ENCODE measurements around the gene UBALD2.

The UBALD2 gene

DNA sequence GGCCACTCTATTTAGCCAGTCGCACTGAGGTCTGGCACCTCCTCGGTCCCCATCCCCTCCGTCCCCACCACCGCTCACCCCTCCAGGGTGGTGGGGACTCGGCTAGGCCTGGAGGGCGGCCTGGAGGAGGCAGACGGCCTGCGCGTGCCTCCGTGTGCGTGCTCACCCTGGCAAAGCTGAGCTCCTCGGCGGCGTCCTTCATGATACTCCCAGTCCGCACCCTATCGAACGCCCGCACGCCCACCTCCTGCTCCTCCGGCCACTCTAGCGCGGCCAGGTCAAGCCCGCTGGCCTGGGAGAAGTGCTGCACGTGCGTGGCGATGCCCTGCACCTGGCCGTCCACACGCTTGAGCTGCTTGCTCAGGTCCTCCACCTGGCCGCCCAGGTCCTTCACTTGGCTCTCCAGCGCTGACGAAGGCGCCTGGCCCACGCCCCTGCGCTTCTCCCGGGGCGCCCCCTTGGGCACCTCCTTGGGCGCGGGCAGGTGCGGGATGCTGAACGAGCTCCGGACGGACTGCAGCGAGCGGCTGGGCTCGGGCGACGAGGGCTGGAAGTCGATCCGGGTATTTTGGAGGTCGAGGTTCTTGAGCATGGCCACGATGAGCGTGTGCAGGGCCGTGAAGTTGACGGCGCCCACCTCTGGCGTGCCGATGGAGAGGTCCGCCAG, 42.3 kb downstream of the UBALD2 start:
- TF ChIP-seq, protein P1, sequence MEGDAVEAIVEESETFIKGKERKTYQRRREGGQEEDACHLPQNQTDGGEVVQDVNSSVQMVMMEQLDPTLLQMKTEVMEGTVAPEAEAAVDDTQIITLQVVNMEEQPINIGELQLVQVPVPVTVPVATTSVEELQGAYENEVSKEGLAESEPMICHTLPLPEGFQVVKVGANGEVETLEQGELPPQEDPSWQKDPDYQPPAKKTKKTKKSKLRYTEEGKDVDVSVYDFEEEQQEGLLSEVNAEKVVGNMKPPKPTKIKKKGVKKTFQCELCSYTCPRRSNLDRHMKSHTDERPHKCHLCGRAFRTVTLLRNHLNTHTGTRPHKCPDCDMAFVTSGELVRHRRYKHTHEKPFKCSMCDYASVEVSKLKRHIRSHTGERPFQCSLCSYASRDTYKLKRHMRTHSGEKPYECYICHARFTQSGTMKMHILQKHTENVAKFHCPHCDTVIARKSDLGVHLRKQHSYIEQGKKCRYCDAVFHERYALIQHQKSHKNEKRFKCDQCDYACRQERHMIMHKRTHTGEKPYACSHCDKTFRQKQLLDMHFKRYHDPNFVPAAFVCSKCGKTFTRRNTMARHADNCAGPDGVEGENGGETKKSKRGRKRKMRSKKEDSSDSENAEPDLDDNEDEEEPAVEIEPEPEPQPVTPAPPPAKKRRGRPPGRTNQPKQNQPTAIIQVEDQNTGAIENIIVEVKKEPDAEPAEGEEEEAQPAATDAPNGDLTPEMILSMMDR (IDR thresholded peaks at IDR 0.05; ENCODE audit: insufficient read depth, missing control alignments): no peak
- FAIRE-seq: no peak

DNA sequence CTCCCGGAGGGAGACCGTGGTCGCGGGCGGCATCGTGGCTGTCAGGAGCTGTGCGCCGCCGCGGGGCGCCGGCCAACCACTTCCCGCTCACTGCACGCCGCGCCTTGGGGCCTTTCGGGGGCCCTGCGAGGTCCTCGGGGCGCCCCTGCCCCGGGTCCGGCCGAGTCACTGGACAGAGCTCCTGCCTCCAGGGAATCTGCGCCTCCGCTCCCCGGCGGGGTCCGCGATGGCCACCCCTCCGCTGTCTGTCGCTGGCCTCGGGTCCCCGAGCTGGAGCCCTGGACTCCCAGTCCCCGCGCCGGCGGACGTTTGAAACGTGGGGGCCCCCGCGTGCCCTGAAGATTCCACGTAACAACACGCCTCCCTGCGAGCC, 42.8 kb downstream of the UBALD2 start, which contains the start of gene QRICH2:
TSS of gene QRICH2 (minus strand) at position 311 of the 373 bp plus-strand sequence. CDS start at position 33, 278 bp downstream.
- FAIRE-seq: no peak
- TF ChIP-seq, protein P1 (IDR thresholded peaks at IDR 0.05; ENCODE audit: insufficient read depth, missing control alignments): no peak
- no peak for DNase-seq (ENCODE audit: insufficient read length, low spot score)

More for the DNA sequence above, 42.3 kb downstream of the UBALD2 start:
- no peak for DNase-seq (ENCODE audit: insufficient read length, low spot score)

DNA sequence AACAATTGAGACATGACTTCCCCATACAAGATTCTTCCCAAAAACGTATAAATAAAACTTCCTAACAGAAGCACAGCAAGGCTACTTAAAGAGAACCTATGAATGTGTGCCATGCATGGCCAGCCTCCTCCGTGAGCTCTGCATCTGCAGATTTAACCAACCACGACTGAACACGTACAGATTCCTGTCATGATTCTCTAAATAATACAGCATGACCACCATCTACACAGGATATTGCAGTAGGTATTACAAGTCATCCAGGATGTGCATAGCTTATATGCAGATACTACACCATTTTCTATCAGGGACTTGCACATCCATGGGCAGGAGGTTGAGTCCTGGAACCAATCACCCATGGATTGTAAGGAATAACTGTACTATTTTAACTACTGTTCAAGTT, 44.3 kb downstream of the UBALD2 start:
- FAIRE-seq: no peak
- TF ChIP-seq, protein P1 (IDR thresholded peaks at IDR 0.05; ENCODE audit: insufficient read depth, missing control alignments): no peak

DNA sequence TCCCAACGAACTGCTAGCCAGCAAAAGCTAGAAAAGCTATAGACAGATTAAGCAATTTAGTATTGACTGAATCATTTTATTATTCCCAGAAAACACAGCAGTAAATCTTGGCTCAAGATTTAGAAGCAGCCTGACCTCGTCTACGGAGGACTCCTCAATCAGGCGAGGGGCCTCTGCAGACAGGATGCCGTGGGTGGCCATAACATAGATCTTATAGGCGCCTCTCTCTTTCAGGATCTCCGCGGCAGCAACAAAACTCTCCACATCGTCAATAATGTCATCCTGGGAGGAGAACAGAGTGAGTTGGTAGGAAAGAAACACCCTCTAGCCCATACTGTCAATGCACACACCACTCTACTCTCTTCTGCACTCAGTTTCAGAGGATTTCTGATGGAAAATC, 47.6 kb downstream of the UBALD2 start:
- FAIRE-seq (no peak), DNase-seq (ENCODE audit: insufficient read length, low spot score) (no peak)
- TF ChIP-seq, protein P1 (IDR thresholded peaks at IDR 0.05; ENCODE audit: insufficient read depth, missing control alignments): no peak

More for the DNA sequence above, 44.3 kb downstream of the UBALD2 start:
- DNase-seq (ENCODE audit: insufficient read length, low spot score): no peak

DNA sequence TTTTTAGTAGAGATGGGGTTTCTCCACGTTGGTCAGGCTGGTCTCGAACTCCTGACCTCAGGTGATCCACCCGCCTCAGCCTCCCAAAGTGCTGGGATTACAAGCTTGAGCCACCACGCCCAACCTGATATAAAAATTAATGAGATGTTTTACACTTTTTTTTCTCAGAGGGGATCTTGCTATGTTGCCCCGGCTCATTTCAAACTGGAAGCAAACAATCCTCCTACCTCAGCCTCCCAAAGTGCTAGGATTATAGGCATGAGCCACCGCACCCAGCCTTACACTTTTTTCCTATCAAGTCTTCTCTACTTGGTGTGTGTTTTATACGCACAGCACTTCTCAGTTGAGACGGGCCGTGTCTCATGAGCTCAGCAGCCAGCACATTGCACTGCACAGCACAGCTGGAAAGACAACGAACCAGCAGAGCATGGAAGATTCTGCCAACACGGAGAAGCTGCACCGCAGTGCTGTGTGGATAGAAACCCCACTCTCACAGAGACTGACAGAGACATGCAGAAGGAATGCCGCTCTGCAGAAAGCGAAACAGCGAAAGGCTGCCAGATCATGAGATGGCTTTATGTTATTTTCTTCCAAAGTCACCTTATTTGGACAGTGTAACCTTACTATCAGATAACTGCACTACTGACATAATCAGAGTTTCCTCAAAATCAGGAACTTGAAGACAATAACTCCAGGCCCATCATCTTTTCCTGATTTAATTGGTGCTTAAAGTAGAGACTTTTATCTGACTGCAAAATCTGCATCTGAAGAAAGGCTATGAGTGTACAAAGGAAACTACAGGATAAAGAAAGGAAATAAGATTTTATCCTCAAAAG, 49.5 kb downstream of the UBALD2 start:
- FAIRE-seq: no peak

DNA sequence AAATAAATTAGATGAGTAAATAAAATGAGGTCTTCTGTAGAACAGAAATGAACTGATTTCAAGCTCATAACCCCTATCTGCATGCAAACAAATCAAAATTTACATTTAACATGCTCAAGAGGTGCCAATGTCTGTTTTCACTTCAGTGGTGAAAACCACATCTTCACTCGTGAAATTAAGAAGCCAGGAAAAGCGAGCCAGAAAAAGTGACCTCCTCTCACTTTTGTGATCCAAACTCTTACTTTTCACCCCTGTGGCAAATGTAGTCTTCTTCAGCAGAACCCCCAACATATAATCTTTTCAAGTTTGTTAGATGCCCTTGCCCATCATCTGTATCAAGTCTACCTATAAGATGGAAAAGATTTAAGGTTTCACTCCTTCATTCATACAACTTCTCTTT, 52.4 kb downstream of the UBALD2 start:
- TF ChIP-seq, protein P1 (IDR thresholded peaks at IDR 0.05; ENCODE audit: insufficient read depth, missing control alignments): no peak
- no peak for FAIRE-seq
- no peak for DNase-seq (ENCODE audit: insufficient read length, low spot score)

More for the DNA sequence above, 49.5 kb downstream of the UBALD2 start:
- no peak for DNase-seq (ENCODE audit: insufficient read length, low spot score)
- TF ChIP-seq, protein P1 (IDR thresholded peaks at IDR 0.05; ENCODE audit: insufficient read depth, missing control alignments): no peak

Measured in D721Med (cell line).